SK-N-SH (cell line): ENCODE measurements around the gene S1PR3. TPM values are rescaled to one million over a fixed set of nuclear protein-coding genes. Genes with fewer than 3 reads are reported as not detected.

Source experiments
- CTCF ChIA-PET: fragments of 300-600, 350-600 bp; formaldehyde crosslinking; extraction: SDS; loops from one replicate; lab custom pipeline; 2021; lab: Yijun Ruan, JAX
- POLR2A ChIA-PET: fragments of 350-600 bp; sonication (Branson Sonifier 250); formaldehyde crosslinking; extraction: SDS; loops from one replicate; lab custom pipeline; 2020; ENCODE audit warnings: antibody characterized with exemption, inconsistent platforms; lab: Yijun Ruan, JAX
- DNase-seq: peaks from one replicate; pipeline ENCODE4 v3.0.0; 2012
- H2AFZ ChIP-seq: fragments of 200-600 bp; sonication (generic); 2 replicates; pipeline ENCODE4 v1.8.1; 2016; ENCODE audit warnings: antibody characterized with exemption, mild to moderate bottlenecking, low read depth
- H3F3A ChIP-seq: fragments of 200-600 bp; sonication (generic); replicated peaks from 2 replicates; pipeline ENCODE3; 2016; ENCODE audit warnings: antibody characterized with exemption, mild to moderate bottlenecking; ENCODE audit not compliant: insufficient read depth
- H3K27ac ChIP-seq, 2 experiments: fragments of 200-500 bp in 1 of 2; fragments of 200-600 bp in 1 of 2; sonication (Bioruptor generic) in 1 of 2; sonication (generic), shearing (Covaris generic) in 1 of 2; 2 replicates each; pipeline versions ENCODE4 v1.5.1 to v1.6.1; 2014 to 2016; ENCODE audit warnings: low read depth in 2 of 2, inconsistent platforms in 1 of 2, low read length in 1 of 2, mild to moderate bottlenecking in 1 of 2, mixed read lengths in 1 of 2
- H3K27me3 ChIP-seq: fragments of 200-600 bp; sonication (generic), shearing (Covaris generic); 2 replicates; pipeline ENCODE4 v1.6.1; 2016; ENCODE audit warnings: mixed run types; ENCODE audit not compliant: insufficient read depth
- H3K36me3 ChIP-seq, 2 experiments: fragments of 200-500 bp in 1 of 2; fragments of 200-600 bp in 1 of 2; sonication (Bioruptor generic) in 1 of 2; sonication (generic) in 1 of 2; replicated peaks in 1 of 2; 2 replicates each; pipeline versions ENCODE3 to v1.5.1; 2014 to 2016; ENCODE audit warnings: low read length in 1 of 2, mild to moderate bottlenecking in 1 of 2; ENCODE audit not compliant: insufficient read depth in 2 of 2, control insufficient read depth in 1 of 2
- H3K4me1 ChIP-seq, 2 experiments: fragments of 200-500 bp in 1 of 2; fragments of 200-600 bp in 1 of 2; sonication (Bioruptor generic) in 1 of 2; sonication (generic), shearing (Covaris generic) in 1 of 2; 2 replicates each; pipeline versions ENCODE4 v1.5.1 to v1.6.1; 2014 to 2016; ENCODE audit warnings: low read depth in 1 of 2, low read length in 1 of 2, mixed run types in 1 of 2; ENCODE audit not compliant: insufficient read depth in 2 of 2, control insufficient read depth in 1 of 2
- H3K4me2 ChIP-seq: fragments of 200-600 bp; sonication (generic), shearing (Covaris generic); 2 replicates; pipeline ENCODE4 v1.6.1; 2017; ENCODE audit warnings: mixed run types
- H3K4me3 ChIP-seq, 2 experiments: fragments of 200-500 bp in 1 of 2; fragments of 200-600 bp in 1 of 2; sonication (Bioruptor generic) in 1 of 2; sonication (generic), shearing (Covaris generic) in 1 of 2; 2 replicates each; pipeline versions ENCODE4 v1.5.1 to v1.8.1; 2014 to 2016; ENCODE audit warnings: low read depth in 2 of 2, inconsistent platforms in 1 of 2, low read length in 1 of 2, mild to moderate bottlenecking in 1 of 2, mixed read lengths in 1 of 2, moderate library complexity in 1 of 2
- H3K79me2 ChIP-seq: fragments of 200-600 bp; sonication (generic); 2 replicates; pipeline ENCODE4 v1.8.1; 2017; ENCODE audit warnings: mild to moderate bottlenecking; ENCODE audit not compliant: insufficient read depth
- H3K9ac ChIP-seq: fragments of 200-600 bp; sonication (generic); 2 replicates; pipeline ENCODE4 v1.6.1; 2017; ENCODE audit warnings: mixed run types
- H3K9me2 ChIP-seq: fragments of 200-600 bp; sonication (generic); 2 replicates; pipeline ENCODE4 v1.6.1; 2017; ENCODE audit warnings: mixed run types
- H3K9me3 ChIP-seq: fragments of 200-600 bp; sonication (generic); 2 replicates; pipeline ENCODE4 v1.6.1; 2017; ENCODE audit warnings: mixed run types, mild to moderate bottlenecking, moderate library complexity
- H4K20me1 ChIP-seq: fragments of 200-600 bp; sonication (generic); 2 replicates; pipeline ENCODE4 v1.6.1; 2017; ENCODE audit warnings: mild to moderate bottlenecking, mixed run types; ENCODE audit not compliant: insufficient read depth
- EZH2phosphoT487 ChIP-seq: fragments of 200-600 bp; sonication (generic); IDR thresholded peaks from 2 replicates; pipeline ENCODE4 v1.6.1; 2017; ENCODE audit warnings: low read depth, mixed run types, mild to moderate bottlenecking, antibody characterized with exemption, moderate library complexity, borderline replicate concordance
- GABPA ChIP-seq: IDR thresholded peaks from 2 replicates; pipeline ENCODE4 v1.4.0; 2012; ENCODE audit warnings: low read depth, mild to moderate bottlenecking
- JUND ChIP-seq: IDR thresholded peaks from 2 replicates; pipeline ENCODE4 v1.4.0; 2012
- MEF2A ChIP-seq: IDR thresholded peaks from 2 replicates; pipeline ENCODE4 v1.4.0; 2012; ENCODE audit warnings: low read depth, borderline replicate concordance
- MXI1 ChIP-seq: IDR thresholded peaks from 2 replicates; pipeline ENCODE4 v1.6.1; 2012; ENCODE audit warnings: mild to moderate bottlenecking, low read depth, low read length, improper control_type of control experiment
- NFIC ChIP-seq: IDR thresholded peaks from 2 replicates; pipeline ENCODE4 v1.4.0; 2012; ENCODE audit warnings: borderline replicate concordance
- NRF1 ChIP-seq: IDR thresholded peaks from 2 replicates; pipeline ENCODE4 v1.6.1; 2012; ENCODE audit warnings: low read depth, mild to moderate bottlenecking, low read length
- RAD21 ChIP-seq: IDR thresholded peaks from 2 replicates; pipeline ENCODE4 v1.6.1; 2012; ENCODE audit warnings: mild to moderate bottlenecking, low read length
- RCOR1 ChIP-seq: fragments of 150-350 bp; IDR thresholded peaks from 2 replicates; pipeline ENCODE4 v1.6.1; 2017; ENCODE audit warnings: antibody characterized with exemption, low read length
- RXRA ChIP-seq: IDR thresholded peaks from 2 replicates; pipeline ENCODE4 v1.4.0; 2012; ENCODE audit warnings: low read depth, mild to moderate bottlenecking, borderline replicate concordance
- SIN3A ChIP-seq: IDR thresholded peaks from 2 replicates; pipeline ENCODE4 v1.6.1; 2012; ENCODE audit warnings: low read depth, mild to moderate bottlenecking, low read length, moderate library complexity, borderline replicate concordance
- SMC3 ChIP-seq: IDR thresholded peaks from 2 replicates; pipeline ENCODE4 v1.6.1; 2012; ENCODE audit warnings: low read depth, low read length, improper control_type of control experiment
- TAF1 ChIP-seq: IDR thresholded peaks from 2 replicates; pipeline ENCODE4 v1.6.1; 2012; ENCODE audit warnings: low read depth, mild to moderate bottlenecking, low read length, moderate library complexity, borderline replicate concordance
- TEAD4 ChIP-seq: IDR thresholded peaks from 2 replicates; pipeline ENCODE4 v1.4.0; 2012; ENCODE audit warnings: mild to moderate bottlenecking, borderline replicate concordance; ENCODE audit not compliant: insufficient read depth
- WGBS: methylation state at CpG from one replicate; pipeline ENCODE4 v1.1.6; 2017; ENCODE audit warnings: low lambda C conversion rate; 5-methylcytosine and 5-hydroxymethylcytosine counted together
- polyA plus RNA-seq, 3 experiments: library from polyadenylated mRNA; depleted of rRNA; stranded (reverse); fragments of >200 nt; gene quantifications; 2 replicates each; pipeline ENCODE4 v1.2.3, GENCODE V29; 2012
- TF ChIP-seq, protein P1 (sequence below): fragments of 150-350 bp; IDR thresholded peaks from 2 replicates; pipeline ENCODE4 v1.6.1; 2016; ENCODE audit warnings: mild to moderate bottlenecking, low read depth, low read length
- TF ChIP-seq, protein P2 (sequence below): IDR thresholded peaks from 2 replicates; pipeline ENCODE4 v1.6.1; 2012; ENCODE audit warnings: mild to moderate bottlenecking, low read depth, low read length, moderate library complexity
- TF ChIP-seq, protein P3 (sequence below): IDR thresholded peaks from 2 replicates; pipeline ENCODE4 v1.4.0; 2012; ENCODE audit warnings: low read depth, borderline replicate concordance

S1PR3 gene
- polyA plus RNA-seq, 1 of the 3 experiments (the other 2 are of a cell fraction) = 2.5 TPM

DNA sequence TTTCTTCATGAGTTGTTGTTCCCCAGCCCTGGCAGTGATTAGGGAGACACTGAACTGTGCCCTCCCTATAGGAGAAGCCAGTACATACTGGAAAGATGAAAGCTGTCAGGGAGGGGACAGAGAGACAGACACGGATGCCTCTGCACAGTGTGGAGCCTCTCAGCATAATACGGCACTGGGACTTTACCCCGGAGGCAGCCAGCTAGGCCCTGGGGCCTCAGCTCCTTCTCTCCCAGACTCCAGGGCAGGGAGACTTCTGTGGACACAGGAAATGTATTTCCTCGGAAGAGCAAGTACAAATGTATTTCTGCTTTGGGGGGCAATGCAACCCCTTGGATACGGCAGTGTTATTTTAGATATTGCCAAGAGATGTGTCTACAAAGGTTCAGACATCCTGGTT lies 62.0 kb downstream of the S1PR3 start:
- no peak overlapping the region for H3K4me2 ChIP-seq
- no peak overlapping the region for H3K9ac ChIP-seq
- no peak overlapping the region for H3K27ac ChIP-seq
- TF ChIP-seq SIN3A (no peak), TEAD4 (no peak), EZH2phosphoT487 (no peak), NFIC (no peak), TAF1 (no peak), GABPA (no peak), RCOR1 (no peak), MXI1 (no peak), MEF2A (no peak), SMC3 (no peak), NRF1 (no peak), RAD21 (no peak), RXRA (no peak), JUND (no peak)
- TF ChIP-seq, protein P1, sequence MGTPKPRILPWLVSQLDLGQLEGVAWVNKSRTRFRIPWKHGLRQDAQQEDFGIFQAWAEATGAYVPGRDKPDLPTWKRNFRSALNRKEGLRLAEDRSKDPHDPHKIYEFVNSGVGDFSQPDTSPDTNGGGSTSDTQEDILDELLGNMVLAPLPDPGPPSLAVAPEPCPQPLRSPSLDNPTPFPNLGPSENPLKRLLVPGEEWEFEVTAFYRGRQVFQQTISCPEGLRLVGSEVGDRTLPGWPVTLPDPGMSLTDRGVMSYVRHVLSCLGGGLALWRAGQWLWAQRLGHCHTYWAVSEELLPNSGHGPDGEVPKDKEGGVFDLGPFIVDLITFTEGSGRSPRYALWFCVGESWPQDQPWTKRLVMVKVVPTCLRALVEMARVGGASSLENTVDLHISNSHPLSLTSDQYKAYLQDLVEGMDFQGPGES = no peak
- TF ChIP-seq, protein P2, sequence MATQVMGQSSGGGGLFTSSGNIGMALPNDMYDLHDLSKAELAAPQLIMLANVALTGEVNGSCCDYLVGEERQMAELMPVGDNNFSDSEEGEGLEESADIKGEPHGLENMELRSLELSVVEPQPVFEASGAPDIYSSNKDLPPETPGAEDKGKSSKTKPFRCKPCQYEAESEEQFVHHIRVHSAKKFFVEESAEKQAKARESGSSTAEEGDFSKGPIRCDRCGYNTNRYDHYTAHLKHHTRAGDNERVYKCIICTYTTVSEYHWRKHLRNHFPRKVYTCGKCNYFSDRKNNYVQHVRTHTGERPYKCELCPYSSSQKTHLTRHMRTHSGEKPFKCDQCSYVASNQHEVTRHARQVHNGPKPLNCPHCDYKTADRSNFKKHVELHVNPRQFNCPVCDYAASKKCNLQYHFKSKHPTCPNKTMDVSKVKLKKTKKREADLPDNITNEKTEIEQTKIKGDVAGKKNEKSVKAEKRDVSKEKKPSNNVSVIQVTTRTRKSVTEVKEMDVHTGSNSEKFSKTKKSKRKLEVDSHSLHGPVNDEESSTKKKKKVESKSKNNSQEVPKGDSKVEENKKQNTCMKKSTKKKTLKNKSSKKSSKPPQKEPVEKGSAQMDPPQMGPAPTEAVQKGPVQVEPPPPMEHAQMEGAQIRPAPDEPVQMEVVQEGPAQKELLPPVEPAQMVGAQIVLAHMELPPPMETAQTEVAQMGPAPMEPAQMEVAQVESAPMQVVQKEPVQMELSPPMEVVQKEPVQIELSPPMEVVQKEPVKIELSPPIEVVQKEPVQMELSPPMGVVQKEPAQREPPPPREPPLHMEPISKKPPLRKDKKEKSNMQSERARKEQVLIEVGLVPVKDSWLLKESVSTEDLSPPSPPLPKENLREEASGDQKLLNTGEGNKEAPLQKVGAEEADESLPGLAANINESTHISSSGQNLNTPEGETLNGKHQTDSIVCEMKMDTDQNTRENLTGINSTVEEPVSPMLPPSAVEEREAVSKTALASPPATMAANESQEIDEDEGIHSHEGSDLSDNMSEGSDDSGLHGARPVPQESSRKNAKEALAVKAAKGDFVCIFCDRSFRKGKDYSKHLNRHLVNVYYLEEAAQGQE = no peak
- TF ChIP-seq, protein P3, sequence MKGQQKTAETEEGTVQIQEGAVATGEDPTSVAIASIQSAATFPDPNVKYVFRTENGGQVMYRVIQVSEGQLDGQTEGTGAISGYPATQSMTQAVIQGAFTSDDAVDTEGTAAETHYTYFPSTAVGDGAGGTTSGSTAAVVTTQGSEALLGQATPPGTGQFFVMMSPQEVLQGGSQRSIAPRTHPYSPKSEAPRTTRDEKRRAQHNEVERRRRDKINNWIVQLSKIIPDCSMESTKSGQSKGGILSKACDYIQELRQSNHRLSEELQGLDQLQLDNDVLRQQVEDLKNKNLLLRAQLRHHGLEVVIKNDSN = no peak
- H3K4me1 ChIP-seq = no peaks in the 10 kb centered on the region
- H3K27me3 ChIP-seq = no peaks in the 10 kb centered on the region
- DNase-seq = no peak
- ChIA-PET CTCF (no interaction called here), POLR2A (no interaction called here)
- no peaks in the 10 kb centered on the region for H3K9me2 ChIP-seq
- 85% methylated on average over 5 of the region's 5 CpGs for WGBS
- H2AFZ ChIP-seq = no peak overlapping the region
- no peaks in the 10 kb centered on the region for H3K9me3 ChIP-seq
- no peaks in the 10 kb centered on the region for H3K79me2 ChIP-seq
- H4K20me1 ChIP-seq = no peaks in the 10 kb centered on the region
- H3F3A ChIP-seq = no peaks in the 10 kb centered on the region
- H3K36me3 ChIP-seq = peaks cover 3 to 4% of the 10 kb centered on the region in 2 experiments
- no peak overlapping the region for H3K4me3 ChIP-seq

Other genes with a start within 250 kb of the S1PR3 start
- gene SHC3, start 187.3 kb downstream of the S1PR3 start, polyA plus RNA-seq (2012; rRNA removed) = 3.2 and 4.7 TPM in 2 replicates